GM13977 (cell line): Measurements from ENCODE around the gene CEP55.

Source experiments
- DNase-seq: peaks from one replicate; pipeline ENCODE4 v3.0.0; 2012; ENCODE audit warnings: low spot score
- CTCF ChIP-seq: IDR thresholded peaks from 2 replicates; pipeline ENCODE4 v1.5.1; 2012; ENCODE audit warnings: mild to moderate bottlenecking, control low read depth; ENCODE audit not compliant: insufficient read depth; ENCODE audit errors: extremely low read depth, missing control alignments
- in situ Hi-C: fragments of 300-500 bp; cut with MboI; formaldehyde crosslinking; loops from one replicate; pipeline ENCODE4 v1.12.0; 2022; ENCODE audit warnings: low sequenced_read_pairs, low pct_unique_long_range_greater_than_20kb, mixed read lengths, inconsistent platforms; ENCODE audit not compliant: unreplicated experiment

CEP55 gene

GRCh38 chr10:93501650-93502049 lies 5.2 kb downstream of the CEP55 start:
- TF ChIP-seq CTCF: no peak
- DNase-seq: no peak
- in situ Hi-C loops: no loop called here

GRCh38 chr10:93503075-93503474 lies 6.7 kb downstream of the CEP55 start:
- in situ Hi-C loops: no loop called here
- peak; percentile 38 for DNase-seq
- no peak for TF ChIP-seq CTCF

- in situ Hi-C loops: no loop called here
- no peak for TF ChIP-seq CTCF
- no peak for DNase-seq
Observed at GRCh38 chr10:93505075-93505474, 8.7 kb downstream of the CEP55 start.

- no peak for TF ChIP-seq CTCF
- in situ Hi-C loops: no loop called here
- DNase-seq: no peak
Observed at GRCh38 chr10:93509816-93510215, 13.4 kb downstream of the CEP55 start.

GRCh38 chr10:93512565-93512964 lies 16.2 kb downstream of the CEP55 start:
- in situ Hi-C loops: no loop called here
- TF ChIP-seq CTCF: no peak
- no peak for DNase-seq

GRCh38 chr10:93513091-93513490 lies 16.7 kb downstream of the CEP55 start:
- in situ Hi-C loops: no loop called here
- DNase-seq: no peak
- TF ChIP-seq CTCF: no peak

GRCh38 chr10:93514521-93514920 lies 18.1 kb downstream of the CEP55 start:
- DNase-seq: no peak
- in situ Hi-C loops: no loop called here
- TF ChIP-seq CTCF: no peak
